ENCODE data around the gene PDGFB.

- TF ChIP-seq POLR2A (IDR thresholded peaks at IDR 0.05; ENCODE audit: borderline replicate concordance, extremely low read depth, insufficient read depth, insufficient read length) (no peak), POLR2AphosphoS5 (IDR thresholded peaks at IDR 0.05; ENCODE audit: low read depth, low read length) (no peak), EGR1 (IDR thresholded peaks at IDR 0.05; ENCODE audit: low read depth) (no peak), EZH2 (IDR thresholded peaks at IDR 0.05) (no peak), CTCF (IDR thresholded peaks at IDR 0.05 in 2 of 3, conservative IDR thresholded peaks at IDR 0.05 in 1 of 3; ENCODE audit: borderline replicate concordance in 1 of 3, insufficient read depth in 1 of 3, low read depth in 2 of 3, low read length in 2 of 3) (no peak), SIN3A (IDR thresholded peaks at IDR 0.05; ENCODE audit: low read depth) (no peak), YY1 (IDR thresholded peaks at IDR 0.05; ENCODE audit: extremely low read depth, insufficient replicate concordance, low read depth, low read length) (no peak), SP1 (IDR thresholded peaks at IDR 0.05; ENCODE audit: low read depth) (no peak), MAX (IDR thresholded peaks at IDR 0.05) (no peak), ZNF274 (IDR thresholded peaks at IDR 0.05; ENCODE audit: low read depth, low read length) (no peak), CEBPB (IDR thresholded peaks at IDR 0.05; ENCODE audit: low read depth) (no peak), ELF1 (IDR thresholded peaks at IDR 0.05; ENCODE audit: borderline replicate concordance, low read depth) (no peak), ATF3 (IDR thresholded peaks at IDR 0.05) (no peak), SRF (IDR thresholded peaks at IDR 0.05; ENCODE audit: low read depth) (no peak)
These were observed 19.0 kb upstream of the PDGFB start for GRCh38 chr22:39263626-39264348.

All from HCT116 (cell line).